Neural progenitor cell (in vitro differentiated cells): Measurements from ENCODE around the gene CFL1. TPM values are rescaled to one million over a fixed set of nuclear protein-coding genes. Genes with fewer than 3 reads are reported as not detected.

ENCODE experiments used
- DNase-seq: peaks from one replicate; pipeline ENCODE4 v3.0.0-alpha.2; 2016; ENCODE audit warnings: low spot score
- H2AFZ ChIP-seq: fragments of 200-600 bp; sonication (generic); replicated peaks from 2 replicates; pipeline ENCODE4 v1.6.1; 2016; ENCODE audit warnings: antibody characterized with exemption
- H3F3A ChIP-seq: fragments of 200-600 bp; sonication (generic); 2 replicates; pipeline ENCODE4 v1.6.1; 2016; ENCODE audit warnings: antibody characterized with exemption, low read depth
- H3K27ac ChIP-seq: fragments of 200-600 bp; sonication (generic); 2 replicates; pipeline ENCODE4 v1.5.1; 2016; ENCODE audit warnings: mild to moderate bottlenecking
- H3K27me3 ChIP-seq: fragments of 200-600 bp; sonication (generic); 2 replicates; pipeline ENCODE4 v1.6.1; 2016; ENCODE audit warnings: mild to moderate bottlenecking, moderate library complexity
- H3K36me3 ChIP-seq: fragments of 200-600 bp; sonication (generic); 2 replicates; pipeline ENCODE4 v1.5.1; 2016
- H3K4me1 ChIP-seq: fragments of 200-600 bp; sonication (generic); 2 replicates; pipeline ENCODE4 v1.6.1; 2016; ENCODE audit warnings: mixed run types
- H3K4me2 ChIP-seq: fragments of 200-600 bp; sonication (generic); 2 replicates; pipeline ENCODE4 v1.6.1; 2016
- H3K4me3 ChIP-seq: fragments of 200-600 bp; sonication (generic); 2 replicates; pipeline ENCODE4 v1.5.1; 2016
- H3K79me2 ChIP-seq: fragments of 200-600 bp; sonication (generic); 2 replicates; pipeline ENCODE4 v1.6.1; 2016; ENCODE audit warnings: low read depth
- H3K9ac ChIP-seq: fragments of 200-600 bp; sonication (generic); 2 replicates; pipeline ENCODE4 v1.6.1; 2016
- H3K9me3 ChIP-seq: fragments of 200-600 bp; sonication (generic); 2 replicates; pipeline ENCODE4 v1.5.1; 2016; ENCODE audit warnings: low read depth
- H4K20me1 ChIP-seq: fragments of 200-600 bp; sonication (generic); 2 replicates; pipeline ENCODE4 v1.6.1; 2016; ENCODE audit warnings: low read depth
- H3K27ac Mint-ChIP-seq: 3 replicates; pipeline ENCODE4 v1.8.0; 2021; ENCODE audit warnings: mixed read lengths
- H3K27me3 Mint-ChIP-seq: 2 replicates; pipeline ENCODE4 v1.8.0; 2022; ENCODE audit warnings: low read depth, mild to moderate bottlenecking, inconsistent platforms, moderate library complexity, mixed read lengths; ENCODE audit not compliant: insufficient read depth
- H3K36me3 Mint-ChIP-seq: 3 replicates; pipeline ENCODE4 v1.8.0; 2021; ENCODE audit warnings: mixed read lengths
- H3K4me1 Mint-ChIP-seq: 3 replicates; pipeline ENCODE4 v1.8.0; 2021; ENCODE audit warnings: mixed read lengths
- H3K4me3 Mint-ChIP-seq: 3 replicates; pipeline ENCODE4 v1.8.0; 2021; ENCODE audit warnings: mild to moderate bottlenecking, moderate library complexity, mixed read lengths
- H3K9me3 Mint-ChIP-seq: 3 replicates; pipeline ENCODE4 v1.8.0; 2020; ENCODE audit warnings: mixed read lengths
- EZH2 ChIP-seq: fragments of 200-600 bp; sonication (generic); IDR thresholded peaks from 2 replicates; pipeline ENCODE4 v1.6.1; 2017; ENCODE audit warnings: antibody characterized with exemption, mild to moderate bottlenecking, moderate library complexity
- EZH2phosphoT487 ChIP-seq: fragments of 200-600 bp; sonication (generic); IDR thresholded peaks from 2 replicates; pipeline ENCODE4 v1.6.1; 2017; ENCODE audit warnings: antibody characterized with exemption
- total RNA-seq: library from RNA; depleted of rRNA; stranded (reverse); fragments of >200 nt; gene quantifications from 2 replicates; pipeline ENCODE4 v1.2.3, GENCODE V29; 2015; ENCODE audit warnings: low replicate concordance
- TF ChIP-seq, protein P1 (sequence below): fragments of 200-600 bp; sonication (generic); IDR thresholded peaks from 2 replicates; pipeline ENCODE4 v1.5.1; 2017; ENCODE audit warnings: antibody characterized with exemption, mild to moderate bottlenecking

The CFL1 gene
- total RNA-seq, 1 donor from 2014 or later, result 704 TPM

DNA sequence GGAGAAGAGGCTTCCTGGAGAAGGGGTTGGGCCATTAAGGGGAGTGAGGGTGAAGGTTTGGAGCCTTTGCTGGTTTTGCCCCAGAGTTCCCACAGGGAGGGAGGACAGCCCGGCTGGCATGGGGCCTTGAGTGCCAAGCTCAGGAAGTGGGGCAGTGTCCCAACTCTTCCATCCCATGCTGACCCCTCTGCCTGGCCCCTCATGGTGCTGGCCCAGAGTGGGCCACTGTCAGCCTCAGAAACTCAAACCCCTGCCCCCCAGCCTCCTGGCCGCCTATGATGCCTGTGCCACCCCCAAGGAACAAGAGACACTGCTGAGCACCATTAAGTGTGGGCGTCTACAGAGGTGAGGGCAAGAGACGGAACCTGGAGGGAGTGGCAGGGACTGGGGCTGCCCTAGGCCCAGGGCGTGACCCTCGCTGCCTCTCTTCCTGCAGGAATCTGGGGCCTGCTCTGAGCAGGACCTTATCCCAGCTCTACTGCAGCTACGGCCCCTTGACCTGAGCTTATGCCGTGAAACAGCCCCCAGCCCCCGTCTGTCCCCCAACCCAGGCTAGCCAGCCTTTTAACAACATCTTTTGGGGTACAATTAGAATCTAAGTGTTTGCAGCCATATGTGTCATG lies 7.7 kb upstream of the CFL1 start:
- Histone ChIP-seq H3F3A (peaks cover 24% of the 10 kb centered on the region), H2AFZ (no peak overlapping the region), H4K20me1 (peaks cover 19% of the 10 kb centered on the region), H3K9ac (no peak overlapping the region), H3K4me3 (no peak overlapping the region), H3K9me3 (no peaks in the 10 kb centered on the region), H3K79me2 (peaks cover 16% of the 10 kb centered on the region), H3K4me2 (no peak overlapping the region), H3K27me3 (no peaks in the 10 kb centered on the region), H3K27ac (no peak overlapping the region), H3K4me1 (peaks cover 6% of the 10 kb centered on the region), H3K36me3 (no peaks in the 10 kb centered on the region)
- peaks cover 22% of the 10 kb centered on the region for H3K27me3 Mint-ChIP-seq
- no peak for DNase-seq
- peaks cover 9% of the 10 kb centered on the region for H3K36me3 Mint-ChIP-seq
- H3K9me3 Mint-ChIP-seq, result no peaks in the 10 kb centered on the region
- H3K27ac Mint-ChIP-seq, result no peak overlapping the region
- peaks cover 29% of the 10 kb centered on the region for H3K4me1 Mint-ChIP-seq
- no peak overlapping the region for H3K4me3 Mint-ChIP-seq
- TF ChIP-seq, protein P1, sequence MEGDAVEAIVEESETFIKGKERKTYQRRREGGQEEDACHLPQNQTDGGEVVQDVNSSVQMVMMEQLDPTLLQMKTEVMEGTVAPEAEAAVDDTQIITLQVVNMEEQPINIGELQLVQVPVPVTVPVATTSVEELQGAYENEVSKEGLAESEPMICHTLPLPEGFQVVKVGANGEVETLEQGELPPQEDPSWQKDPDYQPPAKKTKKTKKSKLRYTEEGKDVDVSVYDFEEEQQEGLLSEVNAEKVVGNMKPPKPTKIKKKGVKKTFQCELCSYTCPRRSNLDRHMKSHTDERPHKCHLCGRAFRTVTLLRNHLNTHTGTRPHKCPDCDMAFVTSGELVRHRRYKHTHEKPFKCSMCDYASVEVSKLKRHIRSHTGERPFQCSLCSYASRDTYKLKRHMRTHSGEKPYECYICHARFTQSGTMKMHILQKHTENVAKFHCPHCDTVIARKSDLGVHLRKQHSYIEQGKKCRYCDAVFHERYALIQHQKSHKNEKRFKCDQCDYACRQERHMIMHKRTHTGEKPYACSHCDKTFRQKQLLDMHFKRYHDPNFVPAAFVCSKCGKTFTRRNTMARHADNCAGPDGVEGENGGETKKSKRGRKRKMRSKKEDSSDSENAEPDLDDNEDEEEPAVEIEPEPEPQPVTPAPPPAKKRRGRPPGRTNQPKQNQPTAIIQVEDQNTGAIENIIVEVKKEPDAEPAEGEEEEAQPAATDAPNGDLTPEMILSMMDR, result no peak
- TF ChIP-seq EZH2phosphoT487 (no peak), EZH2 (no peak)

DNA sequence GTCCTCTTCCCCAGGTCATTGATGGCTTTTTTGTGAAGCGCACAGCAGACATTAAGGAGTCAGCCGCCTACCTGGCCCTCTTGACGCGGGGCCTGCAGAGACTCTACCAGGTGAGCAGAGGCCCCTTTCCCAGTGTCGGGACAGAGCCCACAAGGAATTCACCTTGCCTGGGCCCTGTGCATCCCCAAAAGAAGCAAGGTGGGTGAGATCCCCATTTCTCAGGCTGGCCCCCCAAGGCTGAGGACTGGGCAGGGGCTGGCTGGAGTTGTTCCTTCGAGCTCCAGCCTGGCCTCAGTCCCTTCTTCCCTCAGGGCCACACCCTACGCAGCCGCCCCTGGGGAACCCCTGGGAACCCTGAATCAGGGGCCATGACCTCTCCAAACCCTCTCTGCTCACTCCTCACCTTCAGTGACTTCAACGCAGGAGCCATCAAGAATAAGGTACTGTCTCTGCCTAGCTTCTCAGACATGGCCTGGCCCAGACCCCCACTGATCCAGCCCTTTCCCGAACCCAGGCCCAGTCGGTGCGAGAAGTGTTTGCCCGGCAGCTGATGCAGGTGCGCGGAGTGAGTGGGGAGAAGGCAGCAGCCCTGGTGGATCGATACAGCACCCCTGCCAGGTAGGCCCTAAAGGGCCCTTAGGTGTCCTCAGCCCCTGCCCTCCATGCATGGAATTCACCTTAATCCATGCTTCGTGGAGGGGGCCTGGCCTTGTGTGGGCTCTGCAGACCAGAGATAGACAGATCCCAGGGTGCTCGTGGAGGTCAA lies 6.9 kb upstream of the CFL1 start:
- Histone ChIP-seq H3F3A (peaks cover 32% of the 10 kb centered on the region), H3K4me2 (no peak overlapping the region), H3K27me3 (no peaks in the 10 kb centered on the region), H3K4me3 (no peak overlapping the region), H2AFZ (no peak overlapping the region), H3K79me2 (peaks cover 16% of the 10 kb centered on the region), H3K9me3 (no peaks in the 10 kb centered on the region), H3K27ac (no peak overlapping the region), H4K20me1 (peaks cover 19% of the 10 kb centered on the region), H3K4me1 (peaks cover 6% of the 10 kb centered on the region), H3K36me3 (no peaks in the 10 kb centered on the region), H3K9ac (no peak overlapping the region)
- no peak for TF ChIP-seq EZH2
- TF ChIP-seq, protein P1, result no peak
- TF ChIP-seq EZH2phosphoT487, result no peak
- Mint-ChIP-seq H3K4me3 (peak overlapping the region; percentile 30), H3K36me3 (peaks cover 10% of the 10 kb centered on the region), H3K27ac (no peak overlapping the region), H3K27me3 (peaks cover 21% of the 10 kb centered on the region), H3K9me3 (no peaks in the 10 kb centered on the region), H3K4me1 (peaks cover 29% of the 10 kb centered on the region)
- peak; percentile 0 for DNase-seq

DNA sequence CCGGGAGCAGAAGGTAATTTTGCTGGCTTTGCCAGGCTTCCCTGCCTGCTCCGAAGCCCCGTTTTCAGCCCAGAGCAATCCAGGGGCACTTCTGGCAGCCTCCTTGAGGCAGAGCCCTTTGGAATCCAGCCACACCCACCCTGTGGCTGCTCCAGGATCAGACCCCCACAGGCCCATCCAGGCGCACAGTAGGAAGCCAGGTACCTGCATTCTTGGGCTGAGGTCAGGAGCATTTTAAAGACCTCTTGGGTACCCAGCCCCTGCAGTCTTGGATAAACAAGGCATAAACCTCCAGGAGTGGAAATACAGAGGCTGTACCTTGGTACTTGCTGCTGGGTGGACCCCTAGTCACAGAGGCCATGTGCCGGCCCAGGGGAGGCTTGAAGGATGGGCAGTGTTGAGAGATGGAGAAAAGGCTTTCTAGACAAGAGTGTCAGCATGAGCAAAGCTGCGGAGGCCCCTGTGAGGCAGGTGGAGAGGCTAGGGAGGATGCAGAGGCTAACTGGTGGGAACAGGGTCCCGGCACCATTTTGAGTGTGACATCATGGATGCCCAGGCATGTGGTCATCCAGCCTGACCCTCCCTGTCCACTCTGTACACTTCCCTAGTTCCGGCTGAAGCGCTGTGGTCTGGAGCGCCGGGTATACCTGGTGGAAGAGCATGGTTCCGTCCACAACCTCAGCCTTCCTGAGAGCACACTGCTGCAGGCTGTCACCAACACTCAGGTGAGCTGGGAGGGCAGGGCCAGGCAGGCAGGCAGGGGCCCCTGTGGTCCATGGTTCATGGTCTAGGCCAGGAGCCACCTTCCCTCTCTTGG lies 6.1 kb upstream of the CFL1 start:
- Mint-ChIP-seq H3K36me3 (peaks cover 10% of the 10 kb centered on the region), H3K27ac (no peak overlapping the region), H3K27me3 (peaks cover 21% of the 10 kb centered on the region), H3K4me3 (no peak overlapping the region), H3K9me3 (no peaks in the 10 kb centered on the region), H3K4me1 (peaks cover 32% of the 10 kb centered on the region)
- no peak overlapping the region for H3K4me3 ChIP-seq
- H3F3A ChIP-seq, result peaks cover 37% of the 10 kb centered on the region
- H3K36me3 ChIP-seq, result no peaks in the 10 kb centered on the region
- H3K27me3 ChIP-seq, result no peaks in the 10 kb centered on the region
- H3K9me3 ChIP-seq, result no peaks in the 10 kb centered on the region
- H4K20me1 ChIP-seq, result peaks cover 19% of the 10 kb centered on the region
- TF ChIP-seq, protein P1, result no peak
- no peak for TF ChIP-seq EZH2
- TF ChIP-seq EZH2phosphoT487, result no peak
- H2AFZ ChIP-seq, result no peak overlapping the region
- H3K79me2 ChIP-seq, result peaks cover 16% of the 10 kb centered on the region
- no peak overlapping the region for H3K4me2 ChIP-seq
- peaks cover 6% of the 10 kb centered on the region for H3K4me1 ChIP-seq
- peak; percentile 0 for DNase-seq
- H3K27ac ChIP-seq, result no peak overlapping the region
- H3K9ac ChIP-seq, result no peak overlapping the region
